Activated CD4-positive, alpha-beta T cell treated with anti-CD3 and anti-CD28 coated beads, Interleukin-2, amount 50 U/mL, for 24 hours (primary cell): ENCODE data around the gene JPH3.
A peak's percentile ranks its signal among the peaks of the same experiment; 100 is the strongest.
"Not testable (repeated sequence)": the region's sequence is repeated elsewhere in the genome, so short reads cannot be mapped to it uniquely, and the experiment has no call there.

Experiments
- DNase-seq, 2 donors: peaks; one replicate each; pipeline ENCODE4 v3.0.0-alpha.2; 2020; ENCODE audit warnings: low read depth in 1 of 2, low spot score in 1 of 2

Gene JPH3

DNA sequence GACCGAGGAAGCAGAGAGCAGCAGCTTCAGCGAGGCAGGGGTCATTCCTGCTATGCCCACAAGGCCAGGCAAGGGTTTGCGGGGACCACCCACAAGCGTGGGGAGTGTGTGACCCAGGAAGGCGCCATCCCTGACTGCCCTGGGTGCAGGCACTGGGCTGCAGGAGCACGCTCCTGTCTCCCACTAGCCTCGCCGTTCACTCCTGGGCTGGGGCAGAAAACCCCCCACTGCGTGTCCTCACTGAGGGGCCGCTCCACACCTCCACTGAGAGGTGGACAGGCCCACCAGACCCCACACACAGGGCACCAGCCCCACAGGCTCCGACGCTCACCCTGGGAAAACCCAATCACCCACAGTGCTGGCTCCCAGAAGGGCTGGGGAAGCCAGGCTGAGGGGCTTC is 107.4 kb downstream of the JPH3 start:
- DNase-seq, result no peak

DNA sequence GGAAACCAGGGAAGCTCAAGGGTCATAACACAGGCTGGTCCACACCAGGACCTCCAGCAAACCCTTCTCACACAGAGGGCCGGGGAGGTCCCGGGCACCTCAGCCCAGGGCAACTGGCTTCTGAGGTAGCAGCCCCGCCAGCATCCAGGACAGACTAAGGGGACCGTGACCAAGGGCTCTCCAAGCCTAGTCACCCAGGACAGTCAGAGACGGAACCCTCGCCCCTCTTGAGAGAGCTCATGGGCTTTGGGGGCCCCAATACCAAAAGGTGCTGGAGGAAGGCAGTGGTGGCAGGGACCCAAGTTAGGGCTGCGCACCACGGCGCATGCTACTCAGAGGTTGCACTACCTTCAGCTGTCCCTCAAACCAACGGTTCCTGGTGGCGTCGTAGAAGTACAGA is 108.6 kb downstream of the JPH3 start:
- no peak for DNase-seq

DNA sequence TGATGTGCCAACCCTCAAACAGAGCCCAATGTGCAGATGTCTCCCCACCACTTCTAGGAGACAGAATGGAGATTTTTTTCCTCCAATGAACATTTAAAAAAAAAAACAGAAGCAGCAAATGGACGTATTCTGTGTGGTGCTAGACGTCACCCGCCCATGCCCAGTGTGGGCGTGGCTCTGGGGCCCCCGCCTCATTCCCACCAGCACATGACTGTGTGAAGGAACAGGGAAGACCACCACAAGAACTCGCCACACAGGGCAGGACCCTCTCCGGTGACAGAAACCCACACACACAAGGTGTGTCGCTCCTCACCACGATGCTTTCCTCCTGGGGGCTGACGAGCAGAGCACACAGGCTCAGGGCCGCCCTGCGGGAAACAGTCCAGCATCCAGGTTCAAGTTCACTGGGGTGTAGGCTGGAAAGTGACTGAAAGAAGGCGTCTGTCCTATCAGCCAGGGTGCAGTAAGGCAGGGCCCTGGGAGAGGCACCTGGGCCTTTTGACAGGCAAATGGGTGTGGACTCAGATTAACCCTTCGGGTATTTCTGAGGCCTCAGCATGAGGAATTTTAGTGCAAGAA is 110.0 kb downstream of the JPH3 start:
- no peak for DNase-seq

DNA sequence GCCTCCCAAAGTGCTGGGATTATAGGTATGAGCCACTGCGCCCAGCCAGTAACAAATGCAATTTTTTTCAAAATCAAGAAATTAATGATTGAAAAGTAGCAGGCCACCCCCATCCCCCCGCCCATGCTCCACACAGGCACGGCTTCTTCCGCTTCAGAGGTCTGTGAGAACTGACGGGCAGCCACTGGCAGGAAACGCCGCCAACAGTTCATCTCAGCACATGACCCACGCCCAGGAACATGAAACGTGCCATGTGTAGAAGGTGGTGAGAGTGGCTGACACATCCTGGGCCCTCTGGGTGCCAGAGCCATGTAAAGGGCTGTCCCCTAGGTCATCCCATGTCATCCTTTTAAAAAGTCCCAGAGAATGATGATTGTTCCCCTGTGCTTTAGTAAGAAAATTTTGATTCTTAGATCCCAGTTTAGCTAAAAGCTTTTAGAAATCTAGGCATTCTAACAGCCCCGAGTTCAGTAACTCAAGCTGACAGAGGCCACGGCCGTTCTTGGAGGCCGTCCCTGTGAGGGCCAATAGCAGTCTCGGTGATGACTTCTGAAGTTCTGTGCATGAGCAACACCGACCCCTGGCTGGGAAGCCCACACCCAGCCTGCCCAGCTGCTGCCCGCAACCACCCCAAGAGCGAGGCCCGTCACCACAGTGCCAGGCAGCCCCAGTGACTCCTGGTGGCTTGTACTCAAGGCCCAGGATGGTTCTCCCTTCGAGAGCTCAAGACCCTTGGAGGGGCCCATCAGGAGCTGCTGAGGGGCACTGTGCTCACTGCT is 111.3 kb downstream of the JPH3 start:
- DNase-seq, result peak in 1 of 2 donors; percentile 33

DNA sequence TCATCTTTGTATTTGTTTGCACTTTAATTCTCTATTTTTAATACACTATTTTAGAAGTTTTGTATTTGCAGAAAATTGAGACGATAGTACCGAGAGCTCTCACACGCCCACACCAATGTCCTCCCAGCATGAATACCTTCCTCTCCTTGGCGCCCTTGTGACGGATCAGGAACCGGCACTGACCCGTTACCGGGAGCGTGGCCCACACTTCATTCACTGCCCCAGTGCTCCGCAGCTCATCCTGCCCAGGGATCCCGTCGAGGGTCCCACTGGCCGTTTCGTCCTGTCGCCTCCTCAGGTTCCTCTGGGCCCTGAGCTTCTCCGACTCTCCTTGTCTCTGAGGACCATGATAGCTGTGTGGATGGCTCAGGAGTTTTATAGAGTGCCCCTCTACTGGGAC is 112.9 kb downstream of the JPH3 start:
- DNase-seq, result no peak

DNA sequence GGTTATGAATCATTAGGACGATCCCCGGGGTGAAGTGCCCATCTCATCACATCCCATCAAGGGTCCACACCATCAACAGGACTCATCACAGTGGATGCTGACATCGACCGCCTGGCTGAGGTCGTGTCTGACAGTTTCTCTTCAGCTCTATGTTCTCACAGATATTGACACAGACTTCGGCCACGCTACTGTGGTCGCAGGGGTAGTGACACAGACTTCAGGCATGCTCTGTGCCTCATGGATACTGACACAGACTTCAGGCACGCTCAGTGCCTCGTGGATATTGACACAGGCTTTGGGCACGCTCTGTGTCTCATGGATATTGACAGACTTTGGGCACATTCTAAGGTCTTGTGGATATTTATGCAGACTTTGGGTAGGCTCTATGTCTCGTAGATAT is 113.3 kb downstream of the JPH3 start:
- DNase-seq, result no peak

DNA sequence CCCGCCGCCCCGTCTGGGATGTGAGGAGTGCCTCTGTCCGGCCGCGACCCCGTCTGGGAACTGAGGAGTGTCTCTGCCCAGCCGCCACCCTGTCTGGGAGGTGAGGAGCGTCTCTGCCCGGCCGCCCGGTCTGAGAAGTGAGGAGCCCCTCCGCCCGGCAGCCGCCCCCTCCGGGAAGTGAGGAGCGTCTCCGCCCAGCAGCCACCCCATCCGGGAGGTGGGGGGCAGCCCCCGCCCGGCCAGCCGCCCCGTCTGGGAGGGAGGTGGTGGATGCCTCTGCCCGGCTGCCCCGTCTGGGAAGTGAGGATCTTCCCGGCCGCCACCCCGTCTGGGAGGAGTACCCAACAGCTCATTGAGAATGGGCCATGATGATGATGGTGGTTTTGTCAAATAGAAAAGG is 116.5 kb downstream of the JPH3 start:
- DNase-seq, result not testable (repeated sequence)

DNA sequence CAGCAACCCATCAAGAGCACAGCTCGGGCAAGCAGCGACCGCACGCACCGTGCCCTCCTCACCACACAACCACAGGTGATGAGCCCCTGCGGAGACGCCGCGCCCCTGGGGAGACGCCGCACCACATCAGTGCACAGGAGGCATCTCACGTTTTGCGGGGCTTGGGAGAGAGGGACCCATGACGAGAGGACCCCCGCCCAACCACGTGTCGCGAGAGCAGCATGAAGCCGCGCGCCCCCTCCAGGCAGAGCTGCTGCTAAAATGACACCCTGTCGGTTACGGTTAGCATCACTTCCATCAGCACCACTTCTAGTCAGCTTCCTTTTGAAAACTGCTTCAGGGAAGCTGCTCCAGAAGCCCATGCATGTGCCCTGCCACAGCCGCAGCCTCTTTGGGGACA is 118.1 kb downstream of the JPH3 start:
- no peak for DNase-seq

DNA sequence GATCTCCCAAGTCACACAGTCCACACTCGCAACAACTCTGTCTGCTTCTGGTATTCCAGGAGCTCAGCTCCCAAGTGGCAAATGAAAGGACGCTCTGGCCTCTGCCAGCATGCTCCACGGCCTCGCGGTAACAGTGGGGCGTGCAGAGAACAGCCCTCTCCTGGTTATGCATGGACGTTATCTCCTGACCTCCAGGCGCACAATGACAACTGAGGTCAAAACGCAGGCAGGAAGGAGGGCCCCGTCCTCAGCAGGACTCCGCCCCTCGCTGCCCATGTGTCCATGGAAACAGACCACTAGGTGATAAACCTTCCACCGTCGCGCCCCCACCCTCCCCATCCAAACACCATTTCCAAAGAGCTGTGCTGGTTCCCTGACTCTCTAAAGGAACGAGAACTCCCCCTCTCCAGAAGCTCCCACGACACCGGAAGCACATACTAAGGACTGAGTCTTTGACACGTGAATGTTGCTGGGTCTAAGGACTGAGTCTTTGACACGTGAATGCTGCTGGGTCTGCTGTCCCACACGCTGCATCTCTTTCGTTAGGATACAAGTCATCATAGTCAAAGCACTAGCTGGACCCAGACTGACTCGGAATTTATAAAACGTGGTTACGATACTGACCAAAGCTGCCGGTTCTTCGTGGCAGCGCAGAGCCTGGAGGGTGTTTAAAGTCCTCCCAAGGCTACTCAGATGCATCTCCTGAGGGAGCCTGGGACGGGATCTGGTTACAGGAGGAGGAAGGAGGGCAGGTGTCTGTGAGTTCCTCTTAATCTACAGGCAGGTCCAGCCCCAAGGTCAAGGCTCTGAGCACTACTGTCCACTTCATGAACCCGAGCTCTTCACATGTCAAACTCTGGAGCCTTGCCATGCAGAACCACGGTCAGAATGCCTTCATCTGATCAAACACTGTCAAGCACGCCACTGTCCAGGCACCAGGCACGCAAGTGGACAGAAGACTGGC is 119.6 kb downstream of the JPH3 start:
- no peak for DNase-seq

DNA sequence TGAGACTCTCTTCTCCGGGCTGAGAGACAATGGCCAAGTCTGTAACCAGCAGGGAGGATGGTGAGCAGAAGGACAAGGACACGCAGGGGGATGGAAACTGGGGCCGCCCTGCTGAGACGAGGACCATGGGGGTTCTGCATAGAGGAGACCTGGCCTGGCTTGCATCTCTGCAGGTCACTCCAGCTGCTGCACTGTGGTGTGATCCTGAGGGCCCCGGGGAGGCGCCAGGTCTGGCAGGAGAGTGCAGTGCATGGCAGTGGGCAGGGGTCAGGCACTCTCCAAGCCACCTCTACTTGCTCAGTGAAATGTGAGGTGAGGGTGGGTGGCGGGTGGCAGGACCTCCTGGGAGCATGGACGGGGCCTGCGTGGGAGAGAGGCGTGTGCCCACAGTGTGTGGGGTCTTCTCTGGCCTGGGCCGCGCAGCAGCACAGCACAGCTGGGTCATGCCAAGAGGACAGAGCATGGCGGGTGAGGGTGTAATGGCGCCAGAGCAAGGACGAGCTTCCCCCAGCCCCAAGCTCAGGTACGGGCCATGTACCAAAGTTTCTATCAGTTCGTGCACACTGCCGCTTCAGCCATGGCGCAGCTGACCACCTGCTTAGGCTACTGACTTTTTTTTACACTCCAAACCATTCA is 120.4 kb downstream of the JPH3 start:
- DNase-seq, result no peak

DNA sequence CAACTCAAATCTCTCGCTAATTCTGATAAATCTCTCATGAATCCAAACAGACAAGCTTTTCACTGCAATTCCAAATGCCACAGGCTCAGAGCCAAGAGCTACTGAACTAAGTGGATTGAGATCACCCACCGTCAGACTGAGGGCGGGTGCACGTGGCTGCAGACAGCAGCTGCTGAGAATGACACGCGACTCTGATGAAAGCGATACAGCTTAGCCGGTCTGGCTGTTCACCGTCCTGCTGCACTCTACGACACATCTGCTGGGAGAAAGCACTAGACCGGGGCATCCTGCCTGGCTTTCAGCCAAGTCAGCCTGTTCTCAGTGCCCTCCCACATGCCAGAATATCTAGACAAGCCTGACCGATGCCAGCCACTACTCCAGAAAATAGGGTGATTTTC is 120.9 kb downstream of the JPH3 start:
- DNase-seq, result no peak

DNA sequence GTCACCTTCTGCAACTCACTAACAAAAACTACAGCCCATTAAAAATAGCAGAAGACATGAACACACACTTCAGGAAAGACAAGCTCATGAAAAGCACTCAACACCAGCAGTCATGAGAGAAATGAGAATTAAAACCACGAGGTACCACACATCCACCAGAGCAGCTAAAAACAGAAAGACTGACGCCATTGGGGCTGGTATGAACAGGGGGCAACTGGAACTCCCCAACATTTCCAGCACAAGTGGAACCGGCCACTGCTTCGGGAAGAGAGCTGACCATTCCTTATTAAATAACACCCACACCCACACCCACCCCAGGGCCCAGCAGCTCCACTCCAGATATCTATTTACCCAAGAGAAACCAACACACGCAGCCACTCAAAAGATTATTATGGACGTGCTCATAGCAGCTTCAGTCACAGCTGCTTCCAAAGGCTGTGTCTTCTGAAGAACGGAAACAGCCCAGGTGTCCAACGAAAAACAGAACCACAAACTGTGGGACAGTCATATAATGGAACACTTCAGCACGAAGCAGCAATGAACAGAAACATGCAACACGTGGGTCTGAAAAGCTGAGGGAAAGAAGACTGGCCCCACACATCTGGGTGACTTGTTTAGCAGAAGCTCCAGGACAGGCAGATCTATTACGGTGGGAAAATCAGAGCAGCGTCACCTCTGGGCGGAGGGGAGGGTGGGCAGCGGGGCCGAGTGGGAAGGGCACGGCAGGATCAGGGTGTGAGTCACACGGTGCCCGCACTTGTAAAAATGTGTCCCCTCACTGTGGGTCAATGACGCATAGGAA is 122.4 kb downstream of the JPH3 start:
- DNase-seq, result no peak

DNA sequence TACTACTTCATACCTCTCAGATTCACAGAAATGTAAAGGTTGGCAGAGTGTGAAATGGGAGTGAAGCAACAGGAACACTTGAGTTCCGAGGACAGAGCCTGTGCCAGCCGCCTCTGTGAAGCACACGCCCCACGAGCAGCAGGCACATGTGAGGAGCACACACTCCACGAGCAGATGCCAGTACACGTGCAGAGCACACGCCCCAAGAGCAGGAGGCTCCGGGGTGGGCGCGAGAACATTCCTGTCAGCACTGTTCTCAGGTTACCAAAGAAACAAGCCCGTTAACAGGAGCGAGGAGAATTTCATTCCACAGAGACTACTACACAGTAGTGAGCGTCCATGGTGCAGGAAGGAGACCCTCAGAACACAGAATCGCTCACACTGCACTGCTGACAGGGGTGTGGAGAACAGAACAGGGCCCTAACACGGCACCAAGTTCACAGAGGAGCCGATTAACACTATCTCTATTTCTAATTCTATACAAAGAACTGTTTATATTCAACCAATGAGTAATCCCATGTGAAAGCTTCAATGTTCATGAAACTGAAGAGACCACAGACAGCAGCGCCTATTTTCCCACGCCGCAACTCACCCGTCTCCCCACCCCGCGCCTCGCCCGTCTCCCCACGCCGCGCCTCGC is 123.4 kb downstream of the JPH3 start:
- no peak for DNase-seq

DNA sequence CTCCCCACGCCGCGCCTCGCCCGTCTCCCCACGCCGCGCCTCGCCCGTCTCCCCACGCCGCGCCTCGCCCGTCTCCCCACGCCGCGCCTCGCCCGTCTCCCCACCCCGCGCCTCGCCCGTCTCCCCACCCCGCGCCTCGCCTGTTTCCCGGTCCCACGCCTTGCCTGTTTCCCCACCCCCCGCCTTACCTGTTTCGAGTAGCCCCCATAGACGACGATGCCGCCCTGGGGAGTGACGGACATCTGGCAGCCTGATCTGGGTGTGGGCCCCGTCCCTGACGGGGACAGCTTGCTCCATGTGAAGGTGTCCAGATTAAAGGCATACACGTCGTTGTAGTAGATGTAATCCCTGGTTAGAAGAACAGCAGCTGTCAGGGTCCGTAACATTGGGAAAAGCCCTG is 124.3 kb downstream of the JPH3 start:
- DNase-seq, result not testable (repeated sequence)

DNA sequence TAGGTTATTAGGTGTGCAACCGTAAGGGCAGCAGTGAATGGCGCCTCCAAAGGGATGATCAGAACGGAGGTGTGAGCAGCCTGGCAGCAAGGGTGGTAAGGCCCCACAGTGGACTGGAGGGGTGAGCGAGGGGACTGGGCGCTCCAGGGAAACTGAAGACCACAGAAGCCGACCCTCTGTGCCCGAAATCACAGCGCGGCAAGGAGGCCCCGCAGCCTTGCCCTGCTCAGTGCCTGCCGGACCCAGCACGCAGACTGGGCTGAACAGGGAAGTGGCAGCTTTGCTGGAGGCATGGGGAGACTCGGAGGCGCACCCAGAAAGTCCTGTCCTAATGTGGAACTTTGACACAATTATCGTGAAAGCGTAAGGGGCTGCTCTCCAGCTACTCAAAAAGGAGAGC is 125.0 kb downstream of the JPH3 start:
- no peak for DNase-seq

DNA sequence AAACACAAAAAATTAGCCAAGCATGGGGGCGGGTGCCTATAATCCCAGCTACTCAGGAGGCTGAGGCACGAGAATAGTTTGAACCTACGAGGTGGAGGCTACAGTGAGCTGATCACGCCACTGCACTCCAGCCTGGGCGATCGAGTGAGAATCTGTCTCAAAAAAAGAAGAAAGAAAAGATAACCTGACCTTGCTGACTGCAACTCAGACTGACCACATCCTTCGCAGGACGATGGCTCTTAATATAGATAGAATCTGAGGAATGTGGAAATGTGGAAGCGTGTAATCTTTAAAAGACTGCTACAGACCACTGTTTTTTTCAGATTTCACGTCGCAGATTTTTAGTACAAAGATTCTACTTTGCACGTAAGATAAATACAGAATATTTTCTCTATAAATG is 125.7 kb downstream of the JPH3 start:
- no peak for DNase-seq

DNA sequence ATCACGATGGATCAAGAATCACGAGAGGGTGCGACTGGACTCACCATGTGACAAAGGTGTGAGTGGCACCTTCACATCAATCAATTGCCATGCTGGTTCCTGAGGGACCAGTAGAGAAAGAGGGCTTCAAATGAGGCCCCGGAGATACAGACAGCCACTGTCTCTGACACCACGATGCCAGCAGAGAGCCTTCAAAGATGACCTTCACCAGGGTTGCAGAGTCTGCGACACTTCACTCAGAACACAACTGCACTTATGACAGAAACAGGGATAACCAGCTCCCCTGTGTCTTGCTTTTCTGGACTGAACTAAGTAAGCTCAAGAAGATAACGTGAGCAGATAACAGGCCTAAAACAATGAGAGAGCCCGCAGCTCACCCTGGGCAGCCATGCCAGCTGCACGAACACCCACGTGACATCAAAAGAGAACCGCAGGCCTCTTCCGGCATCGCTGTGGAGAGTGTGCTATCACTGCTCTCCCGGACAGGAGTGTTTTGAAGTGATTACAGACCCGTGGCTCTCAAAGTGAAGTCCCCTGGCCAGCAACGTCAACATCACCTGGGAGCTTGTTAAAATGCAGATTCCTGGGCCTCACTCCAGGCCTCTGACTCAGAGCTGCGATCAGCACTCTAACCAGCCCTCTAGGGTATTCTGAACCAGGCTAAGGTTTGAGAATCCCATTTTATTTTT is 127.1 kb downstream of the JPH3 start:
- DNase-seq, result no peak

DNA sequence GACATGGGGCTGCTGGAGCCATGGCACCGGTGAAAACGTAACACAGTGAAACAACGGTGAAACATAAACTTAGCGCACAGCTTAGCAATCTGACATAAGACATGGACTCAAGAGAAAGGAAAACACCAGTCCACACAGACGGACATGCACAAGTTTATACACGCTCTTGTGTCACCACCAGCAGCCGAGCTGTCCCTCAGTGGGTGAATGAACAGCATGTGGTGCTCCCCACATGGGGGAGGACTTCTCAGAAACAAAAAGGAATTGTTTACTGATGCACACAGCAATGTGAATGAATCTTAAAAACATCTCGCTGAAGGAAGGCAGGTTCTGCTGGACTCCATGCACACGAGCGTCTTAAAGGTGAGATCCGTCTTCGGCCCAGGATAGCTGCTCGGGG is 129.3 kb downstream of the JPH3 start:
- DNase-seq, result no peak

DNA sequence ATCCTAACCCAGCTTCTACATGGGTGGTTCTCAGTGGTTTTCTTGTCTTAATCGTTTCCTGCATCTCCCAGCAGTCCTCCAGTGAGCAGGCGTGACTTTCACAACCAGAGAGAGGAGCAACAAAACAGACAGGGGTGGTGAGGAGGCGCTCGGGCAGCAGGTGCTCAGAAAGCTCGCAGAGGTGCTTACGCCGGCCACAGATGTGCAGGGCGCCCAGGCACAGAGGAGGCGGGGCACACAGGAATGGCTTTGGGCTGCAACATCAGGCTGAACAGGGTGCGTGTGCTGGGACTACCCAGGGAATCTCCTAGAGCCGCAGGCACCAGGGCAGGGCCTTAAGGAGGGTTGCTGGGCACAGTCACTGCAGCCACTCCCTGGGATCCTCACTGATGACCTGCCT is 130.9 kb downstream of the JPH3 start:
- DNase-seq, result no peak

DNA sequence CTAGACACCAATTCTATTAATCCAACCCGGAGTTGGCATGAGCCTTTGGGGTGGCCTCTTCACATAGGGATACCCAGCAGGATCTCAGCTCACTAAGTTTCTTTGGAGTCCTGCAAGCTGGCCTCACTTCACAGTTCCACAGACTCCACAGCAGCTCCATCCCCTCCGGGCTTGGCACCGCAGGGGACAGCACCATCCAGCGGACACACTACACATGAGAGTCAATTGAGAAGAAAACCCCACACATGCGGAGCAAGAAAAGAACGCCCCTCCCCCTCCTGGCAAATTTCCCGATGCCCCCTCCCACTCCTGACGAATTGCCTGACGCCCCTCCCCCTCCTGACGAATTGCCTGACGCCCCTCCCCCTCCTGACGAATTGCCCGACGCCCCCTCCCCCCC is 132.3 kb downstream of the JPH3 start:
- DNase-seq, result no peak
